Measurements from ENCODE around the gene HOXB1. TPM values are rescaled to one million over a fixed set of nuclear protein-coding genes. Genes with fewer than 3 reads are reported as not detected.

HOXB1 gene
- total RNA-seq, 1 donor = not detected

- no peak for DNase-seq (ENCODE audit: low read depth)
- H3K4me3 ChIP-seq (ENCODE audit: low read depth, low read length) = no peak overlapping the region
- TF ChIP-seq CTCF (IDR thresholded peaks at IDR 0.05; ENCODE audit: insufficient read depth, low read depth, low read length) = no peak
These were observed 32.1 kb upstream of the HOXB1 start for GRCh38 chr17:48562934-48563333.

- DNase-seq (ENCODE audit: low read depth) = no peak
- H3K4me3 ChIP-seq (ENCODE audit: low read depth, low read length) = no peak overlapping the region
These were observed 31.3 kb upstream of the HOXB1 start for GRCh38 chr17:48561884-48562810.

GRCh38 chr17:48559840-48560817 lies 29.3 kb upstream of the HOXB1 start:
- no peak for TF ChIP-seq CTCF (IDR thresholded peaks at IDR 0.05; ENCODE audit: insufficient read depth, low read depth, low read length)
- no peak overlapping the region for H3K4me3 ChIP-seq (ENCODE audit: low read depth, low read length)
- DNase-seq (ENCODE audit: low read depth) = no peak

More at GRCh38 chr17:48561884-48562810, 31.3 kb upstream of the HOXB1 start:
- peak; percentile 27 for TF ChIP-seq CTCF (IDR thresholded peaks at IDR 0.05; ENCODE audit: insufficient read depth, low read depth, low read length)

- no peak for DNase-seq (ENCODE audit: low read depth)
- H3K4me3 ChIP-seq (ENCODE audit: low read depth, low read length) = no peak overlapping the region
- no peak for TF ChIP-seq CTCF (IDR thresholded peaks at IDR 0.05; ENCODE audit: insufficient read depth, low read depth, low read length)
These were observed 28.5 kb upstream of the HOXB1 start for GRCh38 chr17:48559122-48559839.

- TF ChIP-seq CTCF (IDR thresholded peaks at IDR 0.05; ENCODE audit: insufficient read depth, low read depth, low read length) = no peak
- DNase-seq (ENCODE audit: low read depth) = no peak
- no peak overlapping the region for H3K4me3 ChIP-seq (ENCODE audit: low read depth, low read length)
These were observed 28.0 kb upstream of the HOXB1 start for GRCh38 chr17:48558831-48559121.

GRCh38 chr17:48558057-48558830 lies 27.4 kb upstream of the HOXB1 start:
- no peak overlapping the region for H3K4me3 ChIP-seq (ENCODE audit: low read depth, low read length)
- TF ChIP-seq CTCF (IDR thresholded peaks at IDR 0.05; ENCODE audit: insufficient read depth, low read depth, low read length) = no peak
- DNase-seq (ENCODE audit: low read depth) = no peak
